Measurements from ENCODE around the gene SLC6A6. TPM values are rescaled to one million over a fixed set of nuclear protein-coding genes. Genes with fewer than 3 reads are reported as not detected.
A peak's percentile ranks its signal among the peaks of the same experiment; 100 is the strongest.

SLC6A6 gene
- polyA plus RNA-seq, 4 donors, result 6.9 to 24.1 (median 9.7) TPM

DNA sequence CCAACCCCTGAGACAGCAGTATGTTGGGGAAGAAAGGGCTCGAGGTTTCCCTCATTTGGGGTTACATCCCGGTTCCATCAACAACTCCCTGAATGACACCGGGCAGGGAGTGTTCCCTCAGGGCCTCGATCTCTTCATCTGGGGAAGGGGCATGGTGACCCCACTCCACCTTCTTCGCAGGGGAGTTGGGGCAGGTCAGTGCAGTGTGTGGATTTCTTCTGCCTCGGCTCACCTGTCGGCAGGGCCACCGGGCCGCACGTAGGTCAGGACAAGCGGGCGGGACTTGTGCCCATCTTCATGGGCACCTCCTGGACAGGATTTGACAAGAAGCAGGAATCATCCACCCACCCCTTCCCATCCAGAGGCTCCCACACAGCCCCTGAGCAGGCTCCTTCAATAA is 120.4 kb downstream of the SLC6A6 start:
- Histone ChIP-seq H3K9me3 (ENCODE audit: control insufficient read depth in 2 of 2, insufficient read depth in 1 of 2, low read depth in 1 of 2, low read length in 1 of 2) (no peaks in the 10 kb centered on the region), H3K4me1 (ENCODE audit: control insufficient read depth in 3 of 3, insufficient read depth in 2 of 3, low read depth in 1 of 3, low read length in 2 of 3) (no peaks in the 10 kb centered on the region), H3K4me3 (ENCODE audit: low read depth in 1 of 3, low read length in 3 of 3) (no peak overlapping the region), H3K36me3 (ENCODE audit: control insufficient read depth in 3 of 3, insufficient read depth in 2 of 3, low read depth in 1 of 3, low read length in 3 of 3) (no peaks in the 10 kb centered on the region), H3K27ac (ENCODE audit: low read depth in 1 of 3, low read length in 2 of 3) (no peak overlapping the region), H3K27me3 (ENCODE audit: control insufficient read depth in 3 of 3, insufficient read depth in 3 of 3, low read length in 3 of 3) (peaks cover 0 to 5% (median 0%) of the 10 kb centered on the region in 3 donors)
- no peak for DNase-seq
- FAIRE-seq, result no peak
- 87 to 93% (median 89%) methylated on average over 12 of the region's 12 CpGs for WGBS, 3 donors

DNA sequence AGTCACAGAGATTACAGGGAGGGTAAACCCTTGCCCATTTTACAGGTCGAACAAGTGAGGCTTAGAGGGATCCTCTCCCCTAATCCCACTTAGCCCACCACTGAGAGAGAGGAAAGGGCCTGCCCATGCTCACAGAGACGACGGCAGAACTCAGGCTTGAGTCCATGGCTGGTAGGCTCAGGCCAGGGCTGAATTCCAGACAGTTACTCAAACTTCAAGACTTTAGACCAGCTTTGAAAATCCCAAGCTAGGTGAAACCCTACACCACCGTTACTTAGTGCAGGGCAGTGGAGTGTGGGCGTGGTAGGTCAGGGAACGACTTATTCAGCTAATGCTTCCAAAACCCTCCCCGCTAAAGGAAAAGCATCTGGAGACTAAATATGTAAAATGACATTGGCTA is 121.4 kb downstream of the SLC6A6 start:
- Histone ChIP-seq H3K27me3 (ENCODE audit: control insufficient read depth in 3 of 3, insufficient read depth in 3 of 3, low read length in 3 of 3) (peaks cover 0 to 5% (median 0%) of the 10 kb centered on the region in 3 donors), H3K4me3 (ENCODE audit: low read depth in 1 of 3, low read length in 3 of 3) (no peak overlapping the region), H3K4me1 (ENCODE audit: control insufficient read depth in 3 of 3, insufficient read depth in 2 of 3, low read depth in 1 of 3, low read length in 2 of 3) (no peaks in the 10 kb centered on the region), H3K27ac (ENCODE audit: low read depth in 1 of 3, low read length in 2 of 3) (no peak overlapping the region), H3K36me3 (ENCODE audit: control insufficient read depth in 3 of 3, insufficient read depth in 2 of 3, low read depth in 1 of 3, low read length in 3 of 3) (no peaks in the 10 kb centered on the region), H3K9me3 (ENCODE audit: control insufficient read depth in 2 of 2, insufficient read depth in 1 of 2, low read depth in 1 of 2, low read length in 1 of 2) (no peaks in the 10 kb centered on the region)
- no peak for FAIRE-seq
- no peak for DNase-seq
- 68 to 82% (median 69%) methylated on average over 7 of the region's 7 CpGs for WGBS, 3 donors

GRCh38 chr3:14524311-14524711 is 121.9 kb downstream of the SLC6A6 start:
- Histone ChIP-seq H3K9me3 (ENCODE audit: control insufficient read depth in 2 of 2, insufficient read depth in 1 of 2, low read depth in 1 of 2, low read length in 1 of 2) (no peaks in the 10 kb centered on the region), H3K36me3 (ENCODE audit: control insufficient read depth in 3 of 3, insufficient read depth in 2 of 3, low read depth in 1 of 3, low read length in 3 of 3) (no peaks in the 10 kb centered on the region), H3K4me1 (ENCODE audit: control insufficient read depth in 3 of 3, insufficient read depth in 2 of 3, low read depth in 1 of 3, low read length in 2 of 3) (no peaks in the 10 kb centered on the region), H3K27me3 (ENCODE audit: control insufficient read depth in 3 of 3, insufficient read depth in 3 of 3, low read length in 3 of 3) (peaks cover 0 to 5% (median 0%) of the 10 kb centered on the region in 3 donors), H3K27ac (ENCODE audit: low read depth in 1 of 3, low read length in 2 of 3) (no peak overlapping the region), H3K4me3 (ENCODE audit: low read depth in 1 of 3, low read length in 3 of 3) (no peak overlapping the region)
- 88 to 92% (median 89%) methylated on average over 14 of the region's 14 CpGs for WGBS, 3 donors
- no peak for FAIRE-seq
- no peak for DNase-seq

DNA sequence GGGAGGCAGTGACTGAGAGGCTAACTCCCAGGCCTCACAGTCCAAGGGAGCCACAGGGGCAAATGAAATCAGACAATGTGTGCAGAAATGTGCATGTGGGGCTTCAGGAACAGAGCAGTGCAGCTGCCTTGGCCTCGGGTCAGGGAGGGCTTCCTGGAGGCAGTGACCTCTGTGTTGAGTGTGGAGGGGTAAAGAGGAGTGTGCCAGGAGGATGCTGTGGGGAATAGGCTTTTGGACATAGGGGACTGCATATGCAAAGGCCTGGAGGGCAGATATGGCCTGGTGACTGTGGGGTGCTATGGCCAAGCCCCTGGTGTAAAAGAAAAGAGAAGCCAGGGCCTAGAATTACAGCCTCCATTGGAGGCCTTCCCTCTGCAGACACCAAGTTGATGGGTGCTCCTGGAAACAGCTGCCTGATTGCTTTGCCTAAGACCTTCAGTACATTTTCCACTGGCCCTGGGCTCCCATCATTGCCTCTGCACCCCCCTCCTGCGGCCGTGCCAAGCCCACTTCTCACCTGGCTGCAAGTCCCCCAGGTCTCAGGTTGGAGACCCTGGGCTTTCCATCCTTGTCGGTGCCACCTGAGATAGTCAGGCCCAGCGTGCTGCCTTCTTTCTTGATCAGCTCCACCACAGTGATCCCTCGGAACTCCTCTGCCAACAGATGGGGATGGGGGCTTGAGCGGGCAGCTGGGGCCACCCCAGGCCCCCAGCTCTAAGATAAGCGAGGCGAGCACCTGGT is 122.7 kb downstream of the SLC6A6 start:
- no peaks in the 10 kb centered on the region for H3K36me3 ChIP-seq (ENCODE audit: control insufficient read depth in 3 of 3, insufficient read depth in 2 of 3, low read depth in 1 of 3, low read length in 3 of 3)
- no peaks in the 10 kb centered on the region for H3K4me1 ChIP-seq (ENCODE audit: control insufficient read depth in 3 of 3, insufficient read depth in 2 of 3, low read depth in 1 of 3, low read length in 2 of 3)
- peaks cover 0 to 5% (median 0%) of the 10 kb centered on the region in 3 donors for H3K27me3 ChIP-seq (ENCODE audit: control insufficient read depth in 3 of 3, insufficient read depth in 3 of 3, low read length in 3 of 3)
- peaks cover 0 to 2% of the 10 kb centered on the region in 2 donors for H3K9me3 ChIP-seq (ENCODE audit: control insufficient read depth in 2 of 2, insufficient read depth in 1 of 2, low read depth in 1 of 2, low read length in 1 of 2)
- no peak overlapping the region for H3K27ac ChIP-seq (ENCODE audit: low read depth in 1 of 3, low read length in 2 of 3)
- no peak for DNase-seq
- no peak for FAIRE-seq
- WGBS, 3 donors, result 76 to 91% (median 87%) methylated on average over 9 of the region's 9 CpGs
- no peak overlapping the region for H3K4me3 ChIP-seq (ENCODE audit: low read depth in 1 of 3, low read length in 3 of 3)

GRCh38 chr3:14525685-14526631 is 123.6 kb downstream of the SLC6A6 start:
- Histone ChIP-seq H3K27me3 (ENCODE audit: control insufficient read depth in 3 of 3, insufficient read depth in 3 of 3, low read length in 3 of 3) (peaks cover 0 to 5% (median 0%) of the 10 kb centered on the region in 3 donors), H3K9me3 (ENCODE audit: control insufficient read depth in 2 of 2, insufficient read depth in 1 of 2, low read depth in 1 of 2, low read length in 1 of 2) (peaks cover 0 to 3% of the 10 kb centered on the region in 2 donors), H3K27ac (ENCODE audit: low read depth in 1 of 3, low read length in 2 of 3) (no peak overlapping the region), H3K4me3 (ENCODE audit: low read depth in 1 of 3, low read length in 3 of 3) (no peak overlapping the region), H3K36me3 (ENCODE audit: control insufficient read depth in 3 of 3, insufficient read depth in 2 of 3, low read depth in 1 of 3, low read length in 3 of 3) (no peaks in the 10 kb centered on the region), H3K4me1 (ENCODE audit: control insufficient read depth in 3 of 3, insufficient read depth in 2 of 3, low read depth in 1 of 3, low read length in 2 of 3) (no peaks in the 10 kb centered on the region)
- FAIRE-seq (no peak), DNase-seq (peak in 1 of 2 donors; percentile 33)
- 43 to 66% (median 47%) methylated on average over 17 of the region's 17 CpGs for WGBS, 3 donors

DNA sequence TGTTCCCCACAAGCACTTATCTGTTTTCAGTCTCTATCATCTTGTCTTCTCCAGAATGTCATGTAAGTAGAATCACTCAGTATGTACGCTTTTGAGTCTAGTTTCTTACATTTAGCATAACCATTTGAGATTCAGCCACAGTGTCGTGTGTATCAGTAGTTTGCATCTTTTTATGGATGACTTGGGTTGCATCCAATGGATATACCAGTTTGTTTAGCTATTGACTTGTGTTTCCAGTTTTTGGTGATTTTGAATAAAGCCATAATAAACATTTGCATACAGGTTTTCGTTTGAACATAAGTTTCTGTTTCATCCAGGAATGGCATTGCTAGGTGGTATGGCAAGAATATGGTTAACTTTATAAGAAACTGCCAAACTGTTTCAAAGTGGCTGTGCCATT is 125.7 kb downstream of the SLC6A6 start:
- FAIRE-seq (no peak), DNase-seq (no peak)
- Histone ChIP-seq H3K36me3 (ENCODE audit: control insufficient read depth in 3 of 3, insufficient read depth in 2 of 3, low read depth in 1 of 3, low read length in 3 of 3) (no peaks in the 10 kb centered on the region), H3K4me3 (ENCODE audit: low read depth in 1 of 3, low read length in 3 of 3) (no peak overlapping the region), H3K27ac (ENCODE audit: low read depth in 1 of 3, low read length in 2 of 3) (no peak overlapping the region), H3K27me3 (ENCODE audit: control insufficient read depth in 3 of 3, insufficient read depth in 3 of 3, low read length in 3 of 3) (peaks cover 0 to 2% (median 0%) of the 10 kb centered on the region in 3 donors), H3K4me1 (ENCODE audit: control insufficient read depth in 3 of 3, insufficient read depth in 2 of 3, low read depth in 1 of 3, low read length in 2 of 3) (no peaks in the 10 kb centered on the region), H3K9me3 (ENCODE audit: control insufficient read depth in 2 of 2, insufficient read depth in 1 of 2, low read depth in 1 of 2, low read length in 1 of 2) (peaks cover 0 to 3% of the 10 kb centered on the region in 2 donors)
- 65 to 72% (median 70%) methylated on average over 3 of the region's 3 CpGs for WGBS, 3 donors

DNA sequence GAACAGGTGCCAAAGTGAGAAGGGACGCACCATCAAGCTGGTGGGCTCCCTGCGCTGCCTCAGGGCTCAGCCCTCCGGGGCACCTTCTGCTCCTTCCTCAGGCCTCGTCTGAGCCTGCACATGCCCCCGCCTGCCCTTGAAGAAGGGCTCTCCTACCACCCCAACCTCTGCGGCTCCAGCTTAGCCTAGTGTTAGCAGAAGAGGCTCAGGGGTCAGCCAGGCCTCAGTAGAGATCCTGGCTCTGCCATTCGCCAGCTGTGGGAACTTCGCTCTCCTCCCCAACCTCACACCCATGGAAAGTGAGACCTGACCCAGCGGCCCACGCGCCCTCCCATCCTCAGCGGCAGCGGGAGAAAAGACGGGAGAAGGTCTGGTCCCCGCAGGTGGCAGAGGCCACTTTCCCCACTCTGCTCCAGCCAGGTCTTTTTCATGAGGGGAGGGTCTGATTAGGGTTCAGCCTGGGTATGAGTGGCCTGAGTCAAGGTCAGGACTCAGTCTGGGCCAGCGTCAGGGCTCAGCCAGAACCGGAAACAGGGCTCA is 129.5 kb downstream of the SLC6A6 start:
- H3K9me3 ChIP-seq (ENCODE audit: control insufficient read depth in 2 of 2, insufficient read depth in 1 of 2, low read depth in 1 of 2, low read length in 1 of 2), result peaks cover 0 to 3% of the 10 kb centered on the region in 2 donors
- H3K36me3 ChIP-seq (ENCODE audit: control insufficient read depth in 3 of 3, insufficient read depth in 2 of 3, low read depth in 1 of 3, low read length in 3 of 3), result no peaks in the 10 kb centered on the region
- H3K27me3 ChIP-seq (ENCODE audit: control insufficient read depth in 3 of 3, insufficient read depth in 3 of 3, low read length in 3 of 3), result no peaks in the 10 kb centered on the region
- WGBS, 3 donors, result 90 to 94% (median 92%) methylated on average over 17 of the region's 17 CpGs
- FAIRE-seq (no peak), DNase-seq (no peak)
- no peaks in the 10 kb centered on the region for H3K4me1 ChIP-seq (ENCODE audit: control insufficient read depth in 3 of 3, insufficient read depth in 2 of 3, low read depth in 1 of 3, low read length in 2 of 3)
- no peak overlapping the region for H3K4me3 ChIP-seq (ENCODE audit: low read depth in 1 of 3, low read length in 3 of 3)
- no peak overlapping the region for H3K27ac ChIP-seq (ENCODE audit: low read depth in 1 of 3, low read length in 2 of 3)

DNA sequence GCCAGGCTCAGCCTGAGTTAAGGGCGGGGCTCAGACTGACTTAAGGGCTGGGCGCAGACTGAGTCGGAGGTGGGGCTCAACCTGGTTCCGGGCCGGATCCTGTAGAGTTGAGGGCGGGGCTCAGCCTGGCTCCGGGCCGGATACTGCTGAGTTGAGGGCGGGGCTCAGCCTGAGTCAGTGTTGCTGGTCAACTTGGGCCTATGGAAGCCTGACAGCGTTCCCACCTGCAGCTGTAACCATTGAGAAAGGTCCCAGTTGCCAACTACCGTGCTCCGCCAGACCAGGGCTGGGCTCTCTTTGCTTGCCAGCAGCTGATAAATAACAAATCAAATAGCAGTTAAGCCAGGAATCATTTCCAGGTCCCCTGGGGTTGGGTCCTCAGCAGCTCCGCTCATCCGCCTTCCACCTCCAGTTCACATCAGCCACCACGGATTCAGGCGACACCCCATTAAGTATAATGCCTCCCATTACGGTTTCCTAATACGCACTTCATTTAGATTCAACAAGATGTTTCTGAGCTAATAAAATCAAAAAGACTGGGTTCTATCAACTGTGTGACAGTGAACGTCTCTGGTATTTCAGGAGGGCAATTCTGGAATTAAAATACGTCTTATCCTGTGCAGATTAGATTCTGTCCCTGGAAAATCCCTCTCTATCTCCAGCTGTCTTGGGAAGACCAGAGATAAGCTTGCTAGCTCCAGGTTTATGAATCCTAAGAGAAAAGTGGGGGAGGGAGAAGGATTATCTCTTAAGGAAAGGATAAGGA is 130.5 kb downstream of the SLC6A6 start:
- 16 to 48% (median 24%) methylated on average over 20 of the region's 20 CpGs for WGBS, 3 donors
- H3K4me3 ChIP-seq (ENCODE audit: low read depth in 1 of 3, low read length in 3 of 3), result no peak overlapping the region
- no peaks in the 10 kb centered on the region for H3K36me3 ChIP-seq (ENCODE audit: control insufficient read depth in 3 of 3, insufficient read depth in 2 of 3, low read depth in 1 of 3, low read length in 3 of 3)
- peak overlapping the region in 1 of 3 donors; percentile 41 for H3K27ac ChIP-seq (ENCODE audit: low read depth in 1 of 3, low read length in 2 of 3)
- no peaks in the 10 kb centered on the region for H3K4me1 ChIP-seq (ENCODE audit: control insufficient read depth in 3 of 3, insufficient read depth in 2 of 3, low read depth in 1 of 3, low read length in 2 of 3)
- peaks cover 0 to 3% of the 10 kb centered on the region in 2 donors for H3K9me3 ChIP-seq (ENCODE audit: control insufficient read depth in 2 of 2, insufficient read depth in 1 of 2, low read depth in 1 of 2, low read length in 1 of 2)
- no peaks in the 10 kb centered on the region for H3K27me3 ChIP-seq (ENCODE audit: control insufficient read depth in 3 of 3, insufficient read depth in 3 of 3, low read length in 3 of 3)
- FAIRE-seq (no peak), DNase-seq (peak; percentile 44 to 80)
